NK-92 (cell line): ENCODE results near the gene ZNF84.

Experiments used
- DNase-seq: peaks from one replicate; lab custom pipeline; 2025; ENCODE audit not compliant: unreplicated experiment; lab: John Stamatoyannopoulos, UW

Gene ZNF84

DNA sequence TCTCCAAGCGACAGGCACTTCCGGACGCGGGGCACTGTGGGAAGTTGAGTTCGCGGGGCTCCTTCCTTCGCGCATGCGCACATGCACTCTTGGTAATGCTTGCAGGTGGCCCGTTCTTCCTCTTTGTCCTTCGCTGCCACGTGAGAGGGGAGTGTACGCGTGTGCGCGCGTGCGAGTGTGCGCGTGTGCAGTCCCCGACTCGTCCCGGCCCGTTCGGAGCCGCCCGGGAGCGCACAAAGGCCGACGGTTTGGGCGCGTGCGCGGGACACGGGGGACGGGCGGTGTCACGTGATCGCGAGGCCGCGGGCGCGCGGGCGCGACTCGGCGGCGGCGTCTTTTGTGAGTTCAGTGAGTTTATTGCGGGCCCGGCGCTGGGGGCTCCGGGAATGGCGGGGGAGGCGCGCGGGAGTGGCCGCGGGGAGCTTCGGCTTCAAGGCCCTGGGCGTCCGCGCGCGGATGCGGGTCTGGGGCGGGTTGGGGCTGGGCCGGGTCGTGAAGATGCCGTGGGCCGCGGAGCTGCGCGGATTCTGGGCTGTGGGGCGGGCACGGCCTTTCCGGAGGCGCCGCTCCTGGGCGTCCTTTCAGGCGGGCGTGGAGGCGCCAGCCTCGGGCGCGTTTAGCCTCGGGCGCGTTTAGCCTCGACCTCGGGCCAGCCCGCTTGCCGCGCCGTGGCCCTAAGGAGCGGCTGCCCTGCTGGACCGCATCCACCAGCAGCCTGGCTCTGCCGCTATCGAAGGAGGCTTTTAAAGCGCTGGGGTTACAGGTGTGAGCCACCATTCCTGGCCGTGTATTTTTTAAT, at the start of gene ZNF84:
Gene ZNF84 (plus strand): TSS at position 303 of the 799 bp plus-strand sequence. CDS start 3,959 bp downstream, outside the sequence.
- DNase-seq, result peak; percentile 91

DNA sequence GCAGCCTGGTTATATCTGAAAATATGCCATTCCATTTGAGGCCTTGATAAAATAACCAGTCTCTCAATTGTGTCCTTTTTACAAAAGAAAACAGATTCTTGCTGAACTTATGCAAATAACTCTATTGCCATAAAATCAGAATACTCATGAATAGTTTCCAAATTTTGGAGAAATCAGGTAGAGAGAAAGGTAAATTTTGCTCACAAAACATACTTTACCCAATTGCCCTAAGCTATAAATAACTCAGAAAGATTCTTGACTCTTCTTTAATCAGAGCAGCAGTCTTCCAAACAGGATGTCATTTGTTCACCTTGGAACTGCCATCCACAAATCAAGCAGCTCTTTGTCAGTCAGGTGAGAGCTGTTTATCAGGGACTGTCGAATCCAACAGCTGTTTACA, 38.6 kb upstream of the ZNF84 start:
- no peak for DNase-seq

DNA sequence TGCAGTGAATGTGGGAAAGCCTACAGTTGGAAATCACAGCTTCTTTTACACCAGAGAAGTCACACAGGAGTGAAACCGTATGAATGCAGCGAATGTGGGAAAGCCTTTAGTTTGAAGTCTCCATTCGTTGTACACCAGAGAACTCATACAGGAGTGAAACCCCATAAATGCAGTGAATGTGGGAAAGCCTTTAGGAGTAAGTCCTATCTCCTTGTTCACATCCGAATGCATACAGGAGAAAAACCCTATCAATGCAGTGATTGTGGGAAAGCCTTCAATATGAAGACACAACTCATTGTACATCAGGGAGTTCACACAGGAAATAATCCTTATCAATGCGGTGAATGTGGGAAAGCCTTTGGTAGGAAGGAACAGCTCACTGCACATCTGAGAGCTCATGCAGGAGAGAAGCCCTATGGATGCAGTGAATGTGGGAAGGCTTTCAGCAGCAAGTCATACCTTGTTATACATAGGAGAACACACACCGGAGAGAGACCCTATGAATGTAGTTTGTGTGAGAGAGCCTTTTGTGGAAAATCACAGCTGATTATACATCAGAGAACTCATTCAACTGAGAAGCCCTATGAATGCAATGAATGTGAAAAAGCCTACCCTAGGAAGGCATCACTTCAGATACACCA, 26.5 kb upstream of the ZNF84 start:
- DNase-seq, result no peak

DNA sequence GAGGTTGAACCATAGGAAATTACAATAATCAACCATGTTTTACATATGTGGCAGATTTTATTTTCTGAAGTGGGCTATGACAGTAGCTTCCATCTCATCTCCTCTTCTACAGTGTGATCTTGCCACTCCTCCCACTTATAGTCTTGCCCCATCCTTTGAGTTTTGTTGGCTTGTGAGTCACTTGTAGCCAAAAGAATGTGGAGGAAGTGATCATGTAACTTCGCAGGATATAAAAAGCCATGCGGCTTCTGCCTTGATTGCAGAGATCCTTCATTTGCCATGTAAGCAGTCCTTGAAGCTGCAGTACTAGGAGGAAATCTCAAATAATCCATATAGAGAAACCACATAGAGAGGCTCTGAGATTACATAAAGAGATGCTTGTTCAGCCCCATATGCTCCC, 13.7 kb upstream of the ZNF84 start:
- DNase-seq, result no peak

DNA sequence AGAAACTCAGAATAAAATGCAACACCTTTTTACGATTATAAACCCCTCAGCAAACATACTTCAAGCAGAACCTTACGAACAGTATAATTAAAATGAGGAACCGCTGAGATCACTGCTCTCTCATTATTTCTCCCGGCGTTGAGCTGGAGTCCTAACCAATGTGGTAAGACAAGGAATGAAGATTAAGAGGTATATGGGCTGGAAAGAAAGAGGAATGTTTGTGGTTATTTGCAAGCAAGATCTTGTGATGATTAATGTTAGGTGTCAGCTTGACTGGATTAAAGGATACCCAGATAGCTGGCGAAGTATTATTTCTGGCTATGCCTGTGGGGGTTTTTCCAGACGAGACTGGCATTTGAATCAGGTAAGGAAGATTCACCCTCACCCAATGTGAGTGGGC, 10.3 kb upstream of the ZNF84 start:
- no peak for DNase-seq

DNA sequence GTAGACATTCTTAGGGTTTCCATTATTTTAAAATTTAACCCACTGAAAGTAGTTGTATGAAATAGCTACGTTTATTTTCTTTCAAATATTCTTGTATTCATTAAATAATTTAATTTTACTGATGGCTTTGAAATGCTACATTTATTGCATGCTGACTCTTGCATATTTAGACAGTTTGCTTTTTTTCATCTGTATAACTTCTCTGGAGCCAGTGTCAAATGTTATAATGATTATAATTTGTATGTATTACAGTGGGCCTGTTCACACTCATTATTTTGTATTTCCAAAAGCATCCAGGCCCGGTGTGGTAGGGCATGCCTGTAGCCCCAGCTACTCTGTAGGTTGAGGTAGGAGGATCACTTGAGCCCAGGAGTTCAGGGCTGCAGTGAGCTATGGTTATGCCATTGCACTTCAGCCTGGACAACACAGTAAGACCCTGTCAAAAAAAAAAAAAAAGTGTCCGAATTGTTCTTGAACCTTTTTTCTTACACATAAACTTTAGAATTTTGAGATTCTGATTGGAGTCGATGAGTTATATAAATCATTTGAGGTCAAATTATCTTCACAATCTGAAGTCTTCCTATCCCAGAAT, 905 bp downstream of the ZNF84 start:
- no peak for DNase-seq

DNA sequence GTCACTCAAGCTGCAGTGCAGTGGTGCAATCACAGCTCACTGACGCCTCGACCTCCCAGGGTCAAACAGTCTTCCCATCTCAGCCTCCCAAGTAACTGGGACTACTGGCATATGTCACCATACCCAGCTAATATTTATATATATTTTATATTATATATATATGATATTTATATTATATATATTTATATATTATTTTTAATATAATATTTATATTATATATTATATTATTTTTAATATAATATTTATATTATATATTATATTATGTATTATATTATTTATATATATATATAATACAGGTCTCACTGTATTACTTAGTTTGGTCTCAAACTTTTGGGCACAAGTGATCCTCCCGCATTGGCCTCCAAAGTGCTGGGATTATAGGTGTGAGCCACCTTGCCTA, 9.4 kb downstream of the ZNF84 start:
- DNase-seq, result no peak

DNA sequence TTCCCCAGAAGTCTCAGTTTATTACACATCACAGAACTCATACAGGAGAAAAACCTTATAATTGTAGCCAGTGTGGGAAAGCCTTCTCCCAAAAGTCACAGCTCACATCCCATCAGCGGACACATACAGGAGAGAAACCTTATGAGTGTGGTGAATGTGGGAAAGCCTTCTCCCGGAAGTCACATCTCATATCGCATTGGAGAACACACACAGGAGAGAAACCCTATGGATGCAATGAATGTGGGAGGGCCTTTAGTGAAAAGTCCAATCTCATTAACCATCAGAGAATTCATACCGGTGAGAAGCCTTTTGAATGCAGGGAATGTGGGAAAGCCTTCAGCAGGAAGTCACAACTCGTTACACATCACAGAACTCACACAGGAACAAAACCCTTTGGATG, 20.1 kb downstream of the ZNF84 start:
- DNase-seq, result no peak

DNA sequence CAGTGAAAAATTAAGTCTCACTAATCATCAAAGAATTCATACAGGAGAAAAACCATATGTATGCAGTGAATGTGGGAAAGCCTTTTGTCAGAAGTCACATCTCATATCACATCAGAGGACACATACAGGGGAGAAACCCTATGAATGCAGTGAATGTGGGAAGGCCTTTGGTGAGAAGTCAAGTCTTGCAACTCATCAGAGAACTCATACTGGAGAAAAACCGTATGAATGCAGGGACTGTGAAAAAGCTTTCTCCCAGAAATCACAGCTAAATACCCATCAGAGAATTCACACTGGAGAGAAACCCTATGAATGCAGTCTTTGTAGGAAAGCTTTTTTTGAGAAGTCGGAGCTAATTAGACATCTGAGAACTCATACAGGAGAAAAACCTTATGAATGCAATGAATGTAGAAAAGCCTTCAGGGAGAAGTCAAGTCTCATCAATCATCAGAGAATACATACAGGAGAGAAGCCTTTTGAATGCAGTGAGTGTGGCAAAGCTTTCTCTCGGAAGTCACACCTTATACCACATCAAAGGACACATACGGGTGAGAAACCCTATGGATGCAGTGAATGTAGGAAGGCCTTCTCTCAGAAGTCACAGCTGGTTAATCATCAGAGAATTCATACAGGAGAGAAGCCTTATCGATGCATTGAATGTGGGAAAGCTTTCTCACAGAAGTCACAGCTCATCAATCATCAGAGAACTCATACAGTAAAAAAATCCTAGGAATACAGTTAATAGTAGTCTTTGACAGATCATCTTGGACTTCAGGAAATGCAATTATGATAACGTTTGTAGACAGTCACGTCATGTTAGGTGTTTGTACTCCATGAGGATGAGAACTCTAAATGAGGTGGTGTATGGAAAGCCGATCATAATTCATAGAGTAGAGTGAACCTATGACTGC, 21.1 kb downstream of the ZNF84 start:
- no peak for DNase-seq

DNA sequence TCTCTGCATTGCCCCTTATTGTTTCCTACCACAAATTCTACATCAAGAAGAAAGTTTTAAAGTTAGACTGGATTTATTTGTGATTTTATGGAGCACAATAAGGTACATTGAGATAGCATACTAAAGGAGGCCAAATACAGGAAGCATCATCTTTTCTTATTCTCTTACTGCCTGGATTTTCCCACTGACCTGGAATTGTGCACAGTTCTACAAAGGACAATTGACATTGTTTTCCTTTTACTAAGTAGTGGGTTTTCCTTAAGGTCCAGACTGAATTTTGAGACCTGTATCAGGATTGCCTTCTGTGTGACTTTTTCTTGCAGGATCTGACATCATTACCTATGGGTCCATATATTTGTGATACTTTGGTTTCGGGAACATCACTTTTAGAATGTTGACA, 24.6 kb downstream of the ZNF84 start:
- no peak for DNase-seq

DNA sequence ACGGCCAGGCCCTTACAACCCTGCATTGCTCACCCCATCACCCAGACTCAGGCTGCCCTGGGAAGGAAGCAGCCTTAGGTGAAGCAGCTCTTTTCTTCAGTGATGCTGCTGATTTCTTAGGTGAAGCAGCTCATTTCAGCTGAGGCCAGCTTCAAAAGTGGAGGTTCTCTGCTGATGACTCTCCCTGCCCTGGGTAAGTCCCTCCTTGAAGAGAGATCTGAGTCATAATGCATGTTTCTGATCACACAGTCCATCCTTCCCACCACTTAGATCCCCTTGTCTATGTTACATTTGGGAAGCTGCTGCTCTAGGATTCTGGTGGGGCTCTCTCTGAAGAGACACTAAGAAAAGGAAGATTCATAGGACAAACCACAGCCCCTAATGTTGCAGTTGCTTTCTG, 26.2 kb downstream of the ZNF84 start:
- no peak for DNase-seq

DNA sequence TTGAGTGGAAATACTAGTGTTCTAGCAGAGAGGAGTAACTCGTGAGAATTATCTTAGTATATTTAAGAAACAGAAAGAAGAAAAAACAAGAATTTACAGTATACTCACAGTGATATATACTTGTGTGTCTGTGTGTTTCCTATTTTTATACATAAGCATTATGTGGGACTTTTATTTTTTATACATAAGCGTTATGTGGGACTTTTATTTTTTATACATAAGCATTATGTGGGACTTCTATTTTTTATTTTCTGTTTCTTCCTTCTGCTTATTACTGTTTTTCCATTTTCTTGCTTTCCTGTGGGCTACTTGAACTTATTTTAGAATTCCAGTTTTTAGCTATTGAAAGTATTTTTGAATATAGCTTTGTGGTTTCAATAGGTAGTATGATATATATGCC, 36.5 kb downstream of the ZNF84 start:
- DNase-seq, result no peak

DNA sequence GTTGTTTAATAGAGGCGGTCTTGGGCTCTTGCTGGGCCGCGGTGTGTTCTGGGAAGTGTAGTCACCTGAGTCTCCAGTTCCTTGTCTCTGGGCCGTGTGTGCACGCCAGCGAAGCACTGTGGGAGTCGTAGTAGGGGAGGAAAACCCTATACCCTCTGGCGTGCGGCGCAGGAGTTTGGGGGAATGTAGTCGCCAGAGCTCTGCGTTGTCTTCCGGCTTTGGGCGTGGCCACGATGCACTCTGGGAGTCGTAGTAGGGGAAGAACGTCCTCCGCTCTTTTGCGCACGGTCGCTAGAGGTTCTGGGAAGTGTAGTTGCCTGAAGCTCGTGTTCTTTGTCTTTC, 42.7 kb downstream of the ZNF84 start:
- peak; percentile 87 for DNase-seq

DNA sequence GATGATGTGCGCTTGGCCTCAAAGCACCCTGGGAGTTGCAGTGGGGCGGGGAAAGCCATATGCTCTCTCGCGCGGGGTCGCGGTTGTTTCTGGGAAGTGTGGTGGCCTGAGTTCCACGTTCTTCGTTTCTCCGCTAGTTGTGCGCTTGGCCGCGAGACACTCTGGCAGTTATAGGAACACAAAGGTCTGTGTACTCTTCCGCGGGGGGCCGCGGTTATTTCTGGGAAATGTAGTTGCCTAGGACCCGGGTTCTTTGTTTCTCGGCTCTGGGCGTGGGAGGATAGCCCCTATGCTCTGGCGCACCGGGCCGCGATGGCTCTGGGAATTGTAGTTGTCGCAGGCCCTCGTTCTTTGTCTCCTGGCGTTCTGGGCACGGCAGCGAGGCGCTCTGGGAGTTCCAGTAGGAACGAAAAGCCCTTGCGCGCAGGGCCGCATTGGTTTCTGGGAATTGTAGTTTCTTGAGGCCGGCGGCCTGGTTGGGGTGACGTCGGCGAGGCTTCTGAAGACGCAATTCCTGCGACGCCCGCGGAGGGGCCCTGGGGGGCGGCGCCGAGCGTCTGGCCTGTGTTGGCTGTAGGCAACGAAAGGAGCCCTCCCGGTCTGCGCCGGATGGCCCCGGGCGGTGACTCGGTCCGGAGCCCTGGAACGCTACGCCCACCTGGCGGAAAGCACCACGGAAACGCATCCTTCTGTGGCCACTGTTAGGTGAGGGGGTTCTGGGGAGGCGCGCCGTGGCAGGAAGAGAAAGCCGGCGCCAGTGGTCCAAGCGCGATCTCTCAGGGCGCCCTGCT, 43.3 kb downstream of the ZNF84 start, which contains the start of gene ZNF140:
Gene ZNF140 (plus strand): TSS at position 556 of the 791 bp plus-strand sequence. CDS start 398 bp downstream, outside the sequence.
- peak; percentile 51 for DNase-seq

DNA sequence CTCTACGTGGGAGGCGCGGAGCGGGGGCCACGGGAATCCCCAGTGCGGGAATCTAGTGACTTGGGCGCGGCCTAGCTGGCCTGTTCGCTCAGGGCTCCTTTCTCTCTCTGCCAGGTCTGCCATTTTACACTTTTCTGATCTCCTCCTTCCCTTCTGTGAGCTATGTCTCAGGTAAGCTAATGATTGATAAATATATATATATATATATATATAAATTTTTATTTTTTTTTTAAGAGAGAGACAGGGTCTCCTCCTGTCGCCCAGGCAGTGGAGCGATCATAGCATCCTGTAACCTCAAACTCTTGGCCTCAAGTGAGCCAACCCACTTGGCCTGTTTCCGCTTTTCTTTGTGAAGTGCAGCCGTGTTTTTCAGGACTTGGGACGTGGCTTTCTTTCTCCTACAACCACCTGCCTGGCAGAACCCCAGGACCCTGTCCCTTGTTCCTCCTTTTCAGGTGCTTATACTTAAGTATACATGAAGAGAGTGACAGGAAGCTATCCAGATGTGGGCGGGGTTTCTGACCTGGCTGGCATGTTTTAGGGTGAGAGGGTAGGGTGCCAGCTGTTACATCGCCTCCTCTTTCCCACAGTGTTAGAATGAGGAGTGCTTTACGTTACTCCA, 44.0 kb downstream of the ZNF84 start:
- DNase-seq, result no peak

DNA sequence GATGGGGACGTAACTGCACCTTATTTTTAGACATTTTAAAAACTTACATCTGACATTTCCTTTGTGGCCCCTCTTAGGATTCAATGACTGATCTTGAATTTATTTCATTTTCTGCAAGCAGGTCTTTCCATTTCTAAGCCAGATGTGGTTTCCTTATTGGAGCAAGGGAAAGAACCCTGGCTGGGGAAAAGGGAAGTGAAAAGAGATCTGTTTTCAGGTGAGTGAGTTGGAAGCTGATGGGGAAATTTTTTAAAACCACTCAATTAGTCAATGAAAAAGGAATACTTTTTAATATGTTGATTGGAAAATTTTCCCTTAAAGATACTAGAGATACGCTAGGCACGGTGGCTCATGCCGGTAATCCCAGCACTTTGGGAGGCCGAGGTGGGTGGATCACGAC, 46.0 kb downstream of the ZNF84 start:
- no peak for DNase-seq

DNA sequence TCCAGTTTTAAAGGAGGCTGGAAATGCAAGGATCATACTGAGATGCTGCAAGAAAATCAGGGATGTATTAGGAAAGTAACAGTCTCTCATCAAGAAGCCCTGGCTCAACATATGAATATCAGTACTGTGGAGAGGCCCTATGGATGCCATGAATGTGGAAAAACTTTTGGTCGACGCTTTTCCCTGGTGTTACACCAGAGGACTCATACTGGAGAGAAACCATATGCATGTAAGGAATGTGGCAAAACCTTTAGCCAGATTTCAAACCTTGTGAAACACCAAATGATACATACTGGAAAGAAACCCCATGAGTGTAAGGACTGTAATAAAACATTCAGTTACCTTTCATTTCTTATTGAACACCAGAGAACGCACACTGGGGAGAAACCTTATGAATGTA, 68.3 kb downstream of the ZNF84 start:
- no peak for DNase-seq

DNA sequence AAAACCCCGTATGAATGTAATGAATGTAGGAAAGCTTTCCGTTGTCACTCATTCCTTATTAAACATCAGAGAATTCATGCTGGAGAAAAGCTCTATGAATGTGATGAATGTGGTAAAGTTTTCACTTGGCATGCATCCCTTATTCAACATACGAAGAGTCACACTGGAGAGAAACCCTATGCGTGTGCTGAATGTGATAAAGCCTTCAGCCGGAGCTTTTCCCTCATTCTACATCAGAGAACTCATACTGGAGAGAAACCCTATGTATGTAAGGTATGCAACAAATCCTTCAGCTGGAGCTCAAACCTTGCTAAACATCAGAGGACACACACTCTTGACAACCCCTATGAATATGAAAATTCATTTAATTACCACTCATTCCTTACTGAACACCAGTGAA, 68.9 kb downstream of the ZNF84 start:
- no peak for DNase-seq

DNA sequence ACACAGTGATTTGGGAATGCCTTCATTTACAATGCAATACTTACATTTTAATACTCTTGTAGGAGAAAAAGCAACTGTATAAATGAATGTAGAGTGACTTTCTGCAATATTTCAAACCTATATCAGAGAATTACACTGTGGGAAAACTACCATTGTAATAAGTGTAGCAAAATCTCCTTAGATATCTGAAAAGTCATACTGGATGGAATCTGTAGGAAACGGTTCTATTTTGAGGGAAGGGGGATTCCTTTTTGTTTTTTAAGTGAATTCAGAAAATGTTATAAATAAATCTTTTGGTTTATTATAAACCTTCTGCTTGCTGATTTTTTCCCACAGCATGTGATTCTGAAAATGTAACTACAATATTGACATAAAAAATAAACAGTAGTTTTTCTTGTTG, 69.8 kb downstream of the ZNF84 start:
- no peak for DNase-seq

DNA sequence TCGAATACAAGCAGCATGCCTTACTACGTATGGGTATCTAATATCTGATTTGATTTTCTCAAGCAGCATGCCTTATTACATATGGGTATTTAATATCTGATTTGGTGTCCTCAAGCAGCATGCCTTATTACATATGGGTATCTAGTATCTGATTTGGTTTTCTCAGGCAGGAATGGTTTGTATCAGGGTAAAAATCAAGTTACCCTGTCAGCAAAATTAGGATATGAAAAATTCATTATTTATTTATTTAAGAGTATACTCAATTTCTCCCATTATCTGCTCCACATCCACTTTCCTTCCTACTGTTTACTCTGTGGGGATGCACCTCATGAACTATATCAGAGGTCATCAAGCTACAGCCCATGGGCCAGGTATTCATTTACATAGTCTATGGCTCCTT, 70.8 kb downstream of the ZNF84 start:
- DNase-seq, result no peak
